Endothelial cell of umbilical vein (primary cell): Measurements from ENCODE around the gene ITGAE. TPM values are rescaled to one million over a fixed set of nuclear protein-coding genes. Genes with fewer than 3 reads are reported as not detected.
"Not testable (repeated sequence)": the region's sequence is repeated elsewhere in the genome, so short reads cannot be mapped to it uniquely, and the experiment has no call there.

ENCODE experiments used
- BruUV-seq: library from RNA; stranded (reverse); fragments of 400-500 nt; replicated peaks from 2 replicates; lab custom pipeline; 2021; lab: Mats Ljungman, UMichigan
- CTCF ChIA-PET: fragments of 300-600, 350-600 bp; sonication (Branson Sonifier 250); formaldehyde crosslinking; loops from one replicate; lab custom pipeline; 2021; ENCODE audit warnings: antibody characterized with exemption, inconsistent platforms; lab: Charles Lee
- POLR2A ChIA-PET: fragments of 300-600, 350-600 bp; sonication (Branson Sonifier 250); formaldehyde crosslinking; loops from one replicate; lab custom pipeline; 2021; ENCODE audit warnings: antibody characterized with exemption, inconsistent platforms; lab: Charles Lee
- DNase-seq: peaks from one replicate; pipeline ENCODE4 v3.0.0-alpha.2; 2011; ENCODE audit warnings: low read depth, low spot score
- FAIRE-seq: peaks from 2 replicates; lab custom pipeline; 2011; peaks lifted over from hg19 to GRCh38; lab: Jason Lieb, UNC
- H2AFZ ChIP-seq: 2 replicates; pipeline ENCODE4 v1.6.0; 2012; ENCODE audit warnings: low read depth, low read length, control low read depth, inconsistent platforms
- H3K27ac ChIP-seq: 2 replicates; pipeline ENCODE4 v1.5.1; 2011; ENCODE audit warnings: low read depth, mild to moderate bottlenecking, control low read depth, low read length, moderate library complexity; ENCODE audit not compliant: insufficient read depth
- H3K27me3 ChIP-seq, 2 experiments: 2 replicates each; pipeline versions ENCODE4 v1.6.0 to v1.6.1; 2011; ENCODE audit warnings: low read length in 2 of 2, mixed read lengths in 1 of 2; ENCODE audit not compliant: control insufficient read depth in 2 of 2, insufficient read depth in 2 of 2
- H3K36me3 ChIP-seq, 2 experiments: 2 replicates in 1 of 2; 3 replicates in 1 of 2; pipeline ENCODE4 v1.5.1; 2011; ENCODE audit warnings: low read length in 2 of 2, mild to moderate bottlenecking in 1 of 2, moderate library complexity in 1 of 2; ENCODE audit not compliant: control insufficient read depth in 2 of 2, insufficient read depth in 2 of 2; ENCODE audit errors: extremely low read depth in 1 of 2
- H3K4me1 ChIP-seq: 3 replicates; pipeline ENCODE4 v1.5.1; 2011; ENCODE audit warnings: mild to moderate bottlenecking, low read length; ENCODE audit not compliant: control insufficient read depth, insufficient read depth; ENCODE audit errors: extremely low read depth
- H3K4me2 ChIP-seq: 2 replicates; pipeline ENCODE4 v1.6.1; 2011; ENCODE audit warnings: low read length, control low read depth, mixed read lengths; ENCODE audit not compliant: insufficient read depth
- H3K4me3 ChIP-seq, 3 experiments: fragments of 200-600 bp in 1 of 3; sonication (generic), shearing (Covaris generic) in 1 of 3; replicated peaks in 1 of 3; 2 replicates each; pipeline ENCODE4 v1.5.1; 2011 to 2016; ENCODE audit warnings: control low read depth in 3 of 3, low read length in 3 of 3, mild to moderate bottlenecking in 2 of 3, inconsistent platforms in 1 of 3, low read depth in 1 of 3, moderate library complexity in 1 of 3; ENCODE audit not compliant: insufficient read depth in 1 of 3
- H3K79me2 ChIP-seq: 2 replicates; pipeline ENCODE4 v1.6.0; 2012; ENCODE audit warnings: low read length, inconsistent platforms; ENCODE audit not compliant: control insufficient read depth, insufficient read depth
- H3K9ac ChIP-seq: replicated peaks from 2 replicates; pipeline ENCODE3; 2011; ENCODE audit warnings: low read length, control low read depth; ENCODE audit not compliant: insufficient read depth; ENCODE audit errors: extremely low read depth
- H3K9me1 ChIP-seq: replicated peaks from 3 replicates; pipeline ENCODE4 v1.6.0; 2011; ENCODE audit warnings: mild to moderate bottlenecking, low read length; ENCODE audit not compliant: control insufficient read depth, insufficient read depth; ENCODE audit errors: extremely low read depth
- H3K9me3 ChIP-seq: replicated peaks from 2 replicates; pipeline ENCODE4 v1.5.1; 2012; ENCODE audit warnings: low read length, inconsistent platforms; ENCODE audit not compliant: control insufficient read depth, insufficient read depth
- H4K20me1 ChIP-seq: replicated peaks from 2 replicates; pipeline ENCODE3; 2011; ENCODE audit warnings: mild to moderate bottlenecking, low read length; ENCODE audit not compliant: control insufficient read depth, insufficient read depth; ENCODE audit errors: extremely low read depth
- EZH2 ChIP-seq: IDR thresholded peaks from 2 replicates; pipeline ENCODE4 v1.6.1; 2012; ENCODE audit warnings: borderline replicate concordance, low read depth, mild to moderate bottlenecking, moderate library complexity, low read length, inconsistent platforms; ENCODE audit not compliant: severe bottlenecking
- FOS ChIP-seq: IDR thresholded peaks from 2 replicates; pipeline ENCODE4 v1.6.1; 2011; ENCODE audit warnings: mild to moderate bottlenecking, low read length, moderate library complexity, borderline replicate concordance; ENCODE audit not compliant: insufficient read depth
- GATA2 ChIP-seq: IDR thresholded peaks from 2 replicates; pipeline ENCODE4 v1.7.0; 2011; ENCODE audit warnings: low read depth, mild to moderate bottlenecking, moderate library complexity, mixed read lengths, low read length; ENCODE audit not compliant: insufficient read length, insufficient read depth
- JUN ChIP-seq: IDR thresholded peaks from 2 replicates; pipeline ENCODE4 v1.6.1; 2011; ENCODE audit warnings: borderline replicate concordance, low read depth; ENCODE audit not compliant: insufficient read length, insufficient read depth
- MYC ChIP-seq: IDR thresholded peaks from one replicate; pipeline ENCODE4 v1.6.1; 2011; ENCODE audit warnings: mild to moderate bottlenecking, low read depth, low read length
- POLR2A ChIP-seq: IDR thresholded peaks from 2 replicates; pipeline ENCODE4 v1.6.1; 2012; ENCODE audit warnings: low read depth, mild to moderate bottlenecking, control low read depth, low read length
- POLR2AphosphoS5 ChIP-seq: IDR thresholded peaks from 2 replicates; pipeline ENCODE4 v1.6.1; 2012; ENCODE audit warnings: low read depth, mild to moderate bottlenecking, control low read depth, low read length, moderate library complexity; ENCODE audit not compliant: insufficient read depth
- dilution Hi-C: fragments of 300-500 bp; cut with MboI; formaldehyde crosslinking; loops from one replicate; pipeline ENCODE4 v1.15.0; 2019; ENCODE audit warnings: low sequenced_read_pairs; ENCODE audit not compliant: extremely low pct_ligation_motif_present
- intact Hi-C: fragments of 100-400 bp; cut with micrococcal nuclease; formaldehyde crosslinking; loops from one replicate; pipeline ENCODE4 v1.10.0; 2022
- polyA plus RNA-seq, 4 experiments: library from polyadenylated mRNA; depleted of rRNA in 3 of 4; stranded (reverse) in 3 of 4; unstranded in 1 of 4; fragments of >200 nt; gene quantifications; 2 replicates each; pipeline versions ENCODE4 v1.2.1 to v1.2.3, GENCODE V29; 2011 to 2012; ENCODE audit warnings: missing spikeins in 1 of 4
- total RNA-seq: library from RNA; stranded (reverse); gene quantifications from 2 replicates; pipeline ENCODE4 v1.2.3, GENCODE V29; 2021
- TF ChIP-seq, protein P1 (sequence below): IDR thresholded peaks from 2 replicates; pipeline ENCODE4 v1.6.1; 2011; ENCODE audit not compliant: insufficient read depth, insufficient read length
- TF ChIP-seq, protein P2 (sequence below), 2 donors: IDR thresholded peaks; 1 replicate in 1 of 2; 2 replicates in 1 of 2; pipeline ENCODE4 v1.5.1; 2011; ENCODE audit warnings: low read length in 2 of 2, mild to moderate bottlenecking in 2 of 2, moderate library complexity in 2 of 2, control low read depth in 1 of 2, inconsistent platforms in 1 of 2, low read depth in 1 of 2; ENCODE audit not compliant: insufficient read depth in 1 of 2; ENCODE audit errors: extremely low read depth in 1 of 2

Gene ITGAE
- total and polyA plus RNA-seq, 2 donors (not counting 3 experiments of a cell fraction or from before 2014, with no cell fraction given): 29.6 to 71.6 TPM

DNA sequence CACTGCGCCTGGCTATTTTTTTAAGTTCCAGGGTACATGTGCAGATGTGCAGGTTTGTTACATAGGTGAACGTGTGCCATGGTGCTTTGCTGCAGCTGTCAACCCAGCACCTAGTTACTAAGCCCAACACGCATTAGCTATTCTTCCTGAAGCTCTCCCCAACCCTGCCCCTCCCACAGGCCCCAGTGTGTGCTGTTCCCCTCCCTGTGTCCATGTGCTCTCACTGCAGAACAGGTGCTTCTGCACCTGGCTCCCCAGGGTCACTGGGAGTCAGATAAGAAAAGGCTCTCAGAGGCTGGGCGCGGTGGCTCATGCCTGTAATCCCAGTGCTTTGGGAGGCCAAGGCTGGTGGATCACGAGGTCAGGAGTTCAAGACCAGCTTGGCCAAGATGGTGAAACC, 71.1 kb downstream of the ITGAE start:
- FAIRE-seq: no peak
- H3K9me1 ChIP-seq: no peaks in the 10 kb centered on the region
- no peak overlapping the region for H3K4me2 ChIP-seq
- TF ChIP-seq, protein P1, sequence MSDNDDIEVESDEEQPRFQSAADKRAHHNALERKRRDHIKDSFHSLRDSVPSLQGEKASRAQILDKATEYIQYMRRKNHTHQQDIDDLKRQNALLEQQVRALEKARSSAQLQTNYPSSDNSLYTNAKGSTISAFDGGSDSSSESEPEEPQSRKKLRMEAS: no peak
- TF ChIP-seq JUN (no peak), GATA2 (no peak), POLR2A (no peak), MYC (no peak), FOS (no peak), EZH2 (no peak), POLR2AphosphoS5 (no peak)
- TF ChIP-seq, protein P2, sequence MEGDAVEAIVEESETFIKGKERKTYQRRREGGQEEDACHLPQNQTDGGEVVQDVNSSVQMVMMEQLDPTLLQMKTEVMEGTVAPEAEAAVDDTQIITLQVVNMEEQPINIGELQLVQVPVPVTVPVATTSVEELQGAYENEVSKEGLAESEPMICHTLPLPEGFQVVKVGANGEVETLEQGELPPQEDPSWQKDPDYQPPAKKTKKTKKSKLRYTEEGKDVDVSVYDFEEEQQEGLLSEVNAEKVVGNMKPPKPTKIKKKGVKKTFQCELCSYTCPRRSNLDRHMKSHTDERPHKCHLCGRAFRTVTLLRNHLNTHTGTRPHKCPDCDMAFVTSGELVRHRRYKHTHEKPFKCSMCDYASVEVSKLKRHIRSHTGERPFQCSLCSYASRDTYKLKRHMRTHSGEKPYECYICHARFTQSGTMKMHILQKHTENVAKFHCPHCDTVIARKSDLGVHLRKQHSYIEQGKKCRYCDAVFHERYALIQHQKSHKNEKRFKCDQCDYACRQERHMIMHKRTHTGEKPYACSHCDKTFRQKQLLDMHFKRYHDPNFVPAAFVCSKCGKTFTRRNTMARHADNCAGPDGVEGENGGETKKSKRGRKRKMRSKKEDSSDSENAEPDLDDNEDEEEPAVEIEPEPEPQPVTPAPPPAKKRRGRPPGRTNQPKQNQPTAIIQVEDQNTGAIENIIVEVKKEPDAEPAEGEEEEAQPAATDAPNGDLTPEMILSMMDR (IDR thresholded peaks at IDR 0.05; ENCODE audit: extremely low read depth in 1 of 2, insufficient read depth in 1 of 2, low read depth in 1 of 2, low read length in 2 of 2): no peak
- CTCF ChIA-PET: interaction anchor here (5.0 kb wide), 1 partner anchor 8 kb away, joined by 34 read pairs; no protein-coding TSS in a partner anchor
- dilution Hi-C loops (no loop called here), intact Hi-C loops (no loop called here)
- no peak for DNase-seq
- peaks cover 3% of the 10 kb centered on the region for H3K4me1 ChIP-seq
- H2AFZ ChIP-seq: no peak overlapping the region
- H4K20me1 ChIP-seq: no peaks in the 10 kb centered on the region
- no peak overlapping the region for H3K9ac ChIP-seq
- POLR2A ChIA-PET: no interaction called here
- no peaks in the 10 kb centered on the region for H3K9me3 ChIP-seq
- peaks cover 23% of the 10 kb centered on the region for H3K79me2 ChIP-seq
- H3K27ac ChIP-seq: no peak overlapping the region
- peaks cover 0 to 4% of the 10 kb centered on the region in 2 experiments for H3K36me3 ChIP-seq
- H3K4me3 ChIP-seq: no peak overlapping the region
- no TSS peak for BruUV-seq
- H3K27me3 ChIP-seq: no peaks in the 10 kb centered on the region

DNA sequence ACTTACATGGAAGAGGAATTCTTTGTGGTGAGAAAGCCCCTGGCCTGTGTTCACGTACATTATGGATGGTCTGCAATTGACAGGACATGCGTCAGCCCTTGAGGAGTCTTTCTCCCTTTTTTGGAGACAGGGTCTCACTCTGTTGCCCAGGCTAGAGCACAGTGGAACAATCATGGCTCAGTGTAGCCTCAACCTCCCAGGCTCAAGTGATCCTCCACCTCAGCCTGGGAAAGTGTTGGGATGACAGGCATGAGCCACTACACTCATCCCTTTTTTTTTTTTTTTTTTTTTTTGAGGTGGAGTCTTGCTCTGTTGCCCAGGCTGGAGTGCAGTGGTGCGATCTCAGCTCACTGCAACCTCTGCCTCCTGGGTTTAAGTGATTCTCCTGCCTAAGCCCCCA, 72.9 kb downstream of the ITGAE start:
- H3K4me3 ChIP-seq, H3K36me3 ChIP-seq, H4K20me1 ChIP-seq, H3K9me3 ChIP-seq, H3K27ac ChIP-seq, DNase-seq, H3K9ac ChIP-seq, intact Hi-C loops, POLR2A ChIA-PET, H3K4me2 ChIP-seq, H2AFZ ChIP-seq, BruUV-seq, H3K9me1 ChIP-seq, H3K27me3 ChIP-seq, dilution Hi-C loops, FAIRE-seq: not testable (repeated sequence)
- H3K79me2 ChIP-seq: peaks cover 35% of the 10 kb centered on the region
- CTCF ChIA-PET: interaction anchor here (1.8 to 5.0 kb wide), 2 partner anchors 7 to 9 kb away, joined by 4 to 34 read pairs; no protein-coding TSS in a partner anchor
- peaks cover 11% of the 10 kb centered on the region for H3K4me1 ChIP-seq
